HG03571 (cell line): ENCODE data around the gene DTX3.
A peak's percentile ranks its signal among the peaks of the same experiment; 100 is the strongest.
"Not testable (repeated sequence)": the region's sequence is repeated elsewhere in the genome, so short reads cannot be mapped to it uniquely, and the experiment has no call there.

Experiments
- ATAC-seq: cut with Tn5 transposase; IDR thresholded peaks from one replicate; pipeline ENCODE4 v1.9.1; 2021; ENCODE audit not compliant: unreplicated experiment

The DTX3 gene

DNA sequence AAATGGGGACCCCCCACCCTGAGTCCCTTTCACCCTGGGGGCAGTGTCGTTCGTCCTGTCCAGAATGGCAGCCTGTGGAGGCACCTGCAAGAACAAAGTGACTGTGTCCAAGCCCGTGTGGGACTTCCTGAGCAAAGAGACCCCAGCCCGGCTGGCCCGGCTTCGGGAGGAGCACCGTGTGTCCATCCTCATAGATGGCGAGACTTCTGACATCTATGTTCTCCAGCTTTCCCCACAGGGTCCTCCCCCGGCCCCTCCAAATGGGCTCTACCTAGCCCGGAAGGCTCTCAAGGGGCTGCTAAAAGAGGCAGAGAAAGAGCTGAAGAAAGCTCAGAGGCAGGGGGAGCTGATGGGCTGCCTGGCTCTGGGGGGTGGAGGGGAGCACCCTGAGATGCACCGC, 2.2 kb downstream of the DTX3 start:
- ATAC-seq = no peak

DNA sequence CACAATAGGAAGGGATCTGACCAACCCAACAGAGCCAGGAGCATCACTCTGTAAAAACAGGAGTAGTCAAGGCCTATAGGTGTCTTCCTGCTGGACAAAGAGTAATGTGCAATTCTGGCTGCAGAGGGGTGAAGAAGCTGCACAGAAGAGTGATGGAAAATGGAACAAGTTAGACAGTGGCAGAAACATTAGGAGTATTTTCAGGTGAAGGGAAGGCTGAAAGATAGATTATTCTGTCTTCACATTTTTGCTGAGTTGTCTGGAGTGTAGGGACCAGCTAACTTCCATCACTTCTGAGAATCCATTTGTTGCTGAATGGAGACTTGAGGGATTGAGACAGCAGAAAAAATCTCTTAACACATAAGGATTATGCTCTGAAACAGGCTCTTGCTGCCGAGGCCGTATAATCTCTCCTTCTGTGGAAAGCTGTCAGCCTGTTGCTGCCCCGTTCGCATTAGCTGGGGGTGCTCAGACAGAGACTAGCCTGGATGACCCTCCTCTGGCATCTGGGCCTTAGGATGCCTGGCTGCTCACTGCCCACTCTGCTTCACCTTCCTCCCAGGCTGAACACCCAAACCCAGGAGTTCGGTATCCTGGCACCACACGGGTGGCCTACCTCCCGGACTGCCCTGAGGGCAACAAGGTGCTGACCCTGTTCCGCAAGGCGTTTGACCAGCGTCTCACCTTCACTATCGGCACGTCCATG, 3.5 kb downstream of the DTX3 start:
- ATAC-seq = no peak

DNA sequence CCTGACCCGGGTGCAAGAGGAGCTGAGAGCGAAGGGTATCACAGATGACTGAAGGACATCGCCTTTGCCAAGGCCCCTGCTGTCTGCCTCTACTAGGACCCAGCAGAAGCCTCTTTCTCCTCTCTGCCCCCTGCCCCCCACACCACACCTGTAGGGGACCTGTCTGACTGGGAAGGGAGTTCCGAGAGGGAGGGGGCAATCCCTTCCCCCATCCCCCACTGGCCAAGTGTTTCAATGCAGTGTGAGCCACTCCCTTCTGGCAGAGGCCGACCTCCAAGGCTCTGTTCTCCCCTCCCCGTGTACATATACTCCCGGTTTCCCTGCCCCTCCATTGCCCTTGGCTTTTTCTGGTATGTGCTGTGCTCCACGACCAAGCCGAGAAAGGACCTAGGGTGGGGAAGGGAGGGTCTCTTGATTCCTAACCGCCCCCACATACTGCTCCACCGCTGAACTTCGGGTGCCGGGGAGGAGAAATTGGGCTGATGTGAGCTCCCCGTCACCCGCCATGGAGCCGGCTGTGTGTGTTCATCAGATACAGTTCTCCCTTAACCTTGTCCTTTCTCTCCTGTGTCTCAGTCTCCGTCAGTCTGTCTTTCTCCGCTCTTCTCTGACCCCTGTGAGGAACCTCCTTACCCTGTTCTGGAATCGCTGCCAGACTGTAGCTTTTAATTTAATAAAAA, 4.6 kb downstream of the DTX3 start:
- ATAC-seq = no peak

DNA sequence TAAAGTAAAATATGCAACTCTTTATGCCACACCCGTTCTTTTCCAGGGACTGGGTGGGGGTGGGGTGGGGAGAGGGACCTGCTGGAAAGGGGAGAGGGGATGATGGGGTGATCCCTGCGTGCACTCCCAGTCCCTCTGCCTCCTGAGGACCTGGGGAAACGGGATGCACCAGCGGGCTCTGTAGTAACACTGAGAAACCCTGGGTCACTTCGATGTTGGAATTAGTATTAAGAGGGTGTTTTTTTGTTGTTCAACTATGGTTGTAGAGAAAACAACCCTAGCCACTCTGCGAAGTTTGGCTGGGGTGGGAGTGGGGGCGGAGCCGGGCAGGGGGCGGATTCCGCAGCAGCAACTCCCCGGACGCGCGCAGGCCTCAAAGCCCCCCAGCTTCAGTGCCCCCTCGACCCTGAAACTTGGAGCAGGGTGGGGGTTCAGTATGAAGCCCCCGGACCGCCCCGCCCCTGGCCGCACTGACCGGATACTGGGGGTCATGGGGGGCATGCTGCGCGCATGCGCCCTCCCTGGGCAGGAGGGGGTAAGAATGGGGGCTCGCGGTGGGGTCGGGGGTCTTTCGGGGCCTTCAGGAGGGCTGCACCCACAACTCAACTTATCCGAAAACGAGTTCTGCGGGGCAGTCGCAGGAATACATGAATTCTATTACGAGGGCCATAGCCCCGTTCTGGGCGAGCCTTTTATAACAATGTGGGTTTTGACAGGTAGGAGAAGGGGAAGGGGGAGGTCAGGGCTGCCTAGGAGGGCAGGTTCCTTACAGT, 5.3 kb downstream of the DTX3 start:
- no peak for ATAC-seq

DNA sequence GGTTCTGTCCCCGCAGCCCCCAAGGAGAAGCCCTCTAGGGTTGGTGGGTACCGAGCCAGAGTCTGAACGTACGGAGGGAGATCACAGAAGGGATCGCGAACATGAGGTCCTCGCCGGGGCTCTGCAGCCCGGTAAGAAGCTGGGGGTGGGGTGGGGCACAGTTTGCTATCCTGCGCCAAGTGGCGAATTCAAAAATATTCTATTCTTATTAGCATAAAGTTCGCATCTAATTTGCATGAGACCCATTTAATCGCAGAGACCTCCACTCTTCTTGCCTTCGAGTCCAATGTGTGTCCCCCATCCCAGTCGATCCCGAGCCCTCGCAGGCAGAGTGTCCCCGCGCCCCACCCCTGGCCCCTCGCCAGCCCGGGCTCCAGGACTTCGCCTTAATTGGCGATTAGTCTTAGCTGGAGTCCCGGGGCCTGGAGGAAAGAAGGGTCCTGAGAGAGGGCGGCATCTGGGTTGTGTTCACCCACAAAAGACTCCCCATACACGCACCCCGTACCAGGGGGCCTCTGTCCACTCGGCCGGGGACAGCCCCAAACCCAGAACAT, 6.0 kb downstream of the DTX3 start:
- ATAC-seq = no peak

DNA sequence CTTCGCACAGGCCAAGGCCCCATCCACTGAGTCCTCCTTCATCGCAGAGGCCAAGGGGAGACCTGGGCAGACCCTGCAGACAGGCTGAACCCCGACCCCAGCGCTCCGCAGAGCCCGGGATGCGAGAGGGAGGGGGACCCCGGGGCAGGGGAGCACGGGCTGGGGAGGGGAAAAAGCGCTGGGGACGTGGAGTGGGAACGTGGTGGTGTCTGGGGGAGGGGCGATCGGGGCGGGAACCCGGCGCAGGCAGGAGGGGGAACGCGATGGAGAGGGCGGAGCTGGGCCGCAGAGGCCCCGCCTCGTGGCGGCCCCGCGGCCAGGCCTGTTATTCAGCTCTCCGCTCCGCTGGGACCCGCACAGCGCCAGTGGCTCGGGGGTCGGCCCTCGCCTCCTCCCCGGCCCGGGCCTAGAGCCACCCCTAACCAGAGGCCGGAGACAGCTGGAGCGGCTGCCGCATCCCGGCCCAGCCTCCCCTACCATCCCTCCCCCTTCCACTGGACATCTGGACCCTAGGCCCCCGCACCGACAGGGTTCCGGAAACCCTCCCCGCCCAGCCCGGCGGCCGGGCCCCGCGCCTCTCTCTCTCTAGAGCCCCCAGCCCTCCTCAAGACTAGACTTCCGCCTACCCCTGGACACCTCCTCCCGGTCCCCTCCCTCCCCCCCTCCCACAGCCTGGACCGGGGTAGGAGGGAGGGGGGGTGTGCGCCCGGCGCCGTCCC, 6.6 kb downstream of the DTX3 start, which contains the start of gene ARHGEF25:
Gene ARHGEF25, plus strand, starts transcription at position 328 of the 719 bp plus-strand sequence. CDS start 460 bp downstream, outside the sequence.
- no peak for ATAC-seq

DNA sequence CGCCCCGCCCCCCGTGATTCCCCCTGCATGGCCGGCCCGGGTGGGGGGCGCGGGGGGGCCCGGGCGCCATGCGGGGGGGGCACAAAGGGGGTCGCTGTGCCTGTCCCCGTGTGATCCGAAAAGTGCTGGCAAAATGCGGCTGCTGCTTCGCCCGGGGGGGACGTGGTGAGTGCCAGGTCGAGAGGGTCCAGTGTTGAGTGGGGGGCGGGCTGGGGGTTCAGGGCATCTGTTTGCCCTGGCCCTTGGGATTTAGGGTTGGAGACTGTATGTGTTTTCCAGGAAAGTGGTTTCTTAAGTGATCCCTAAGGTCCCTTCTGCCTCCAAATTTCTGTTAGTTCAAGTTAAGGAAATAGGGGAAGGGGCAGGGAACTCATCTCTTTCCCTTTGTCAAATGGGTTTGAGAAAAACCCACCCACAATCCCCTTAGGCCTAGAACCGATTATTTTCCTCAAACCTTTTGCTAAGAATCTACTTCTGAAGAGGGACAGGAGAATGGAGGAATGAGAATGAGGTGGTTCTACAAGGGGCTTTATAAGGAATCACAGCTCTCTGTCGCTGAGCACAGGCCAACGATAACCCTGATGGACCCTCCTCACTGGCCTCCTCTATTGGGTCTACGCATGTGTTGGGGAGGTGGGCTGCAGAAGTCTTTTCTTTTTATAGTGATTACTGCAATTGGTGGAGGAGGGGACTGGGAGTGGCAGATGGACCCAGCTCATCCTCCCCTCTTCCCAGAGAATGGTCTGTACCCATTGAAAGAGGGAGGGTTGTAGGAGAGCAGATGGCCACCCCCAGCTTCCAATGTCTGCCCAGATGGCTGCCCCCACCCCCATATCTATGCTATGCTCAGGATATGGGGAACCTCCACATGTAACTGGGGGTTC, 7.4 kb downstream of the DTX3 start:
- ATAC-seq = no peak

DNA sequence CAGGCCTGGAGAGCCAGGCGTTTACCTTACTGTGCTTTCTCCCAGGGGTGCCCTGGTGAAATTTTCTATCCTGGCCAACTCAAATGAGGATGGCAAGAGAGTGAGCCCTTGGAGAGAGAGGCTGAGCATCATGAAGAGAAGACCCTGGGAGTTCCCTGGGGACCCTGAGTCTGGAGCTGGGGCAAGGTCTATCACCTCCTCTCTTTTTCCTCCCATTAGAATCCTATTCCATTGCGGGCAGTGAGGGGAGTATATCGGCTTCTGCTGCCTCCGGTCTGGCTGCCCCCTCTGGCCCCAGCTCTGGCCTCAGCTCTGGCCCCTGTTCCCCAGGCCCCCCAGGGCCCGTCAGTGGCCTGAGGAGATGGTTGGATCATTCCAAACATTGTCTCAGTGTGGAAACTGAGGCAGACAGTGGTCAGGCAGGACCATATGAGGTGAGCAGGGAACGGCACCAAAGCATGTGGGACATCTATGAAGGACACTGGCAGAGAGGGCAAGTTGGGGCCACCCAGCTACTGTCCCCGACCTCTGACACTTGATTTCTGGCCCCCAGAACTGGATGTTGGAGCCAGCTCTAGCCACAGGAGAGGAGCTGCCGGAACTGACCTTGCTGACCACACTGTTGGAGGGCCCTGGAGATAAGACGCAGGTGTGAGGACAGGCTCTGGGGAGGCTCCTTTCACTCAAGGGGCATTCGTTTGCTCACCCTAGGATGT, 8.2 kb downstream of the DTX3 start:
- ATAC-seq = no peak

DNA sequence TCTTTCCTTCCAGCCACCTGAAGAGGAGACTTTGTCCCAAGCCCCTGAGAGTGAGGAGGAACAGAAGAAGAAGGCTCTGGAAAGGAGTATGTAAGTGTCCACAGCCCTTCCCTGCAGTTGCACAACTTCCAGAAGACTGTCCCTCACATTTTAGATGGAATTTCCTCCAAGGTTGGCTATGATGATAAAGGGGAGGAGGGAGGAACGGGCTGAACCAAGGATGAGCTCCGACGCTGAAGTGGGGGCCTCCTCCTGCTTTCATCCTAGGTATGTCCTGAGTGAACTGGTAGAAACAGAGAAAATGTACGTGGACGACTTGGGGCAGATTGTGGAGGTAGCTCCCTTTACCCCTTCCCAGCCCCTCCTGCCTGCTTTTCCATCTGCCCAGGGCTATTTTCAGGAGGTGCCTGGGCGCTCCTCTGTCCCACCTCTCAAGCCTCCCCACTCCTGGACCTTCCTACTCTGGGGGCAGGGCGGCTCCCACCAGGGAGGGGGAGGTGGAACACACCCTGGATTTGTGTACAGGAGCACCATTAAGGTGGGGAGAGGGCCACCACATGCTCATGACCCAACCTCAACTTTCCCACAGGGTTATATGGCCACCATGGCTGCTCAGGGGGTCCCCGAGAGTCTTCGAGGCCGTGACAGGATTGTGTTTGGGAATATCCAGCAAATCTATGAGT, 8.9 kb downstream of the DTX3 start:
- no peak for ATAC-seq

DNA sequence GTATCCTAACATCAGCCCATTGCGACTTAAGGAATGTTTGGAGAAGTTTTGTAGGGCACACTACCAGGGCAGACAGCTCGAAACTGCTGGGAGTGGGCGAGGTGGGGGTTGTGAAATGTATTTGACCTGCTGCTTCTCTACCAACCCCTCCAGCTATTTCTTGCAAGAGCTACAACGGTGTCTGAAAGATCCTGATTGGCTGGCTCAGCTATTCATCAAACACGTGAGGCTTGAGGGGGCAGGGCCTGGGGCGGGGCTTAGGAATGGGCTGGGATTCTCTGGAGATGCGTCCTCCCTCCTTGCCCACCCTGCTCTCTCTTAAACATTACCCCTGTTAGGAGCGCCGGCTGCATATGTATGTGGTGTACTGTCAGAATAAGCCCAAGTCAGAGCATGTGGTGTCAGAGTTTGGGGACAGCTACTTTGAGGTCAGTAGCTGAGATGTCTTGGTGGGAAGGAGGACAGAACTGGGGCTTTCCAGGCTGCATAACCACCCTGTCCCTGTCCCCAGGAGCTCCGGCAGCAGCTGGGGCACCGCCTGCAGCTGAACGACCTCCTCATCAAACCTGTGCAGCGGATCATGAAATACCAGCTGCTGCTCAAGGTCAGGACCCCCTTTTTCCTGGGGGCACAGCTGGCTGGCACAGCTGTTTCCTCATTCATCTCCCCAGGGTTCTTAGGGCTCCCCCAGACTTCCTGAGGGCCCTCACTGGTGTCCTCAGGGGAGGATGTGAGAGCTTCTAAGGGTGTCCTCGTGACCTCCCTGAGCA, 9.7 kb downstream of the DTX3 start:
- ATAC-seq = peak; percentile 46

DNA sequence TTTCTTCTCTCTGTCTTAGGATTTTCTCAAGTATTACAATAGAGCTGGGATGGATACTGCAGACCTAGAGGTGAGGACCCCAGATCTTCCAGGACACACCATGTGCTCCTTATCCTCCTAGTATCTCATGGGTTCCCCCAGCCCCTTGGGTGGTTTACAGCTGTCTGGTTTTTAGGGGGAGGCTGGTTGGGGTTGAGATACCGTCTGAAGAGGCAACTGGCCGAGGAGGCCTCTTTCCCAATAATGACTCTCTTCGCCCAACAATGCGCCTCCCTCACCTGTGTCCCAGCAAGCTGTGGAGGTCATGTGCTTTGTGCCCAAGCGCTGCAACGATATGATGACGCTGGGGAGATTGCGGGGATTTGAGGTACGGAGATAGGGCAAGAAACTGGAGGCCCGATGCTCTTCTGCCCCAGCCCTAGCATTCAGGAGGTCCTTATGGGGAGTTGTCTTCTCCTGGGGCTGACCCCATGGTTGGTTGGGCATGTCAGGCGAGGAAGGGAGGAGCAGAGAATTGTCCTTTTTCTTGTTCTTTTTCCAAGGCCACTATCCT, 10.4 kb downstream of the DTX3 start:
- no peak for ATAC-seq

DNA sequence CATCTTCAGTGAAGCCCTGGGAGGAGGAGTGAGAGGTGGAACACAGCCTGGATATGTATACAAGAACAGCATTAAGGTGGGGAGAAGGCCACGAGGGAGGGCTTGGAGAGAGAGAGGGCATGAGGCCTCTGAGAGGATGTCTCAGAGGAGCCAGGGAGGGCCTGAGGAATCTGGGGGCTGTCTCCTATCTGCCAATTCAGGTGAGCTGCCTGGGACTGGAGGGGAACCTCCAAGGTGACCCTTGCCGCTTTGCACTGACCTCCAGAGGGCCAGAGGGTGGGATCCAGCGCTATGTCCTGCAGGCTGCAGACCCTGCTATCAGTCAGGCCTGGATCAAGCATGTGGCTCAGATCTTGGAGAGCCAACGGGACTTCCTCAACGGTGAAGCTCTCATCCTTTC, 11.0 kb downstream of the DTX3 start:
- ATAC-seq = no peak

DNA sequence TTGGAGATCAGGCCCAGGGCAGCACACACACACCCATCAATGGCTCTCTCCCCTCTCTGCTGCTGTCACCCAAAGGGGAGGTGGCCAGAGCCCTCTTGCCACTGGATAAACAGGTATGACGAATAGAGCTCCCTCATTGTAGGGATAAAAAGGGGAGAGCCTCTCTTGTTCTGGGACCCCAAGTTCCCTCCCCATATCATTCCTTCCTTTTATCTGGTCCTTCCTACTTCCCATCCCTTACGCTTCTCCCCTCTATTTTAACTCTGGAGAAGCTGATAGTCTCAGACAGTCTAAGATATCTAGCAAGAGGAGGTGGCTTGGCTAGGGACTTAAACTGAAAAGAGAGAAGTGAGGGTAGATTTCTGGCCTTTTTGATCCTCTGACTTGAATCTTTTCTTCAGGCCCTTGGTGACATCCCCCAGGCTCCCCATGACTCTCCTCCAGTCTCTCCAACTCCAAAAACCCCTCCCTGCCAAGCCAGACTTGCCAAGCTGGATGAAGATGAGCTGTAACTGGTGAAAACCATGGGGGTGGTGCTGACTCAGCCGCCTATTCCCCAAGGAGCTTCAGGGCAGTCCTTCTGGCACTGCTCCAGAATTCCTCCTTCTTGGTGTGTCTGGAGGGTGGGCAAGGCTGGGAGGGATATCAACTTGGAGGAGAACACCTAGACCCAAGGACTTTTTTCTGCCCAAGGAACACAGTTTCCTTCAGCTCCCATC, 11.9 kb downstream of the DTX3 start:
- ATAC-seq = no peak

DNA sequence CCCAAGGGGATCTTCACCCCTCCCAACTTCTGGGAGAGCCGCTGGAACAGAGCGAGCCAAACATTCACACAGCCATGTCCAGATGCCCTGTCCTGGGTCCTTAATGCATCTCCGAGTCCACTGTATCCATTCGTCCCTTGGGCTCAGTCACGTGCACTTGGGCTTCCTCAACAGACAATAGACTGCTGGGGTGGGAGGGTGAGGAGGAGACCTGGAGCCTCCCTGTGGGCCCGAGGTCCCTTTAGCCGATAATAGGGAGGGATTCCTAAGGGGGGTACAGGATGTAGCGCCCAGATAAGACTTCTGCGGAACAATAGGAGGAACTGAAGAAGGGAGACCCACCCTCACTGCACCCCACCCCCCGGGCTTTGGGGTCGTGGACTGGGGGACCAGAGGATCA, 13.3 kb downstream of the DTX3 start:
- ATAC-seq = no peak

DNA sequence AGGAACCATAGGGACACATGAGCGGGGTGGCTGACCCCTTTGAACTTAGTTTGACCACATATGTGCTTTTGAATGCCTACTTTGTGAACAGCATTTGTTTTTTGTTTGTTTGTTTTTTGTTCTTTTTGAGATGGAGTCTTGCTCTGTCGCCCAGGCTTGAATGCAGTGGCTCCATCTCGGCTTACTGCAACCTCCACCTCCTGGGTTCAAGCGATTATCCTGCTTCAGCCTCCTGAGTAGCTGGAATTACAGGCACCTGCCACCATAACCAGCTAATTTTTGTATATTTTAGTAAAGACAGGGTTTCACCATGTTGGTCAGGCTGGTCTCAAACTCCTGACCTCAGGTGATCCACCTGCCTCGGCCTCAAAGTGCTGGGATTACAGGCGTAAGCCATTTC, 13.8 kb downstream of the DTX3 start:
- ATAC-seq = not testable (repeated sequence)

DNA sequence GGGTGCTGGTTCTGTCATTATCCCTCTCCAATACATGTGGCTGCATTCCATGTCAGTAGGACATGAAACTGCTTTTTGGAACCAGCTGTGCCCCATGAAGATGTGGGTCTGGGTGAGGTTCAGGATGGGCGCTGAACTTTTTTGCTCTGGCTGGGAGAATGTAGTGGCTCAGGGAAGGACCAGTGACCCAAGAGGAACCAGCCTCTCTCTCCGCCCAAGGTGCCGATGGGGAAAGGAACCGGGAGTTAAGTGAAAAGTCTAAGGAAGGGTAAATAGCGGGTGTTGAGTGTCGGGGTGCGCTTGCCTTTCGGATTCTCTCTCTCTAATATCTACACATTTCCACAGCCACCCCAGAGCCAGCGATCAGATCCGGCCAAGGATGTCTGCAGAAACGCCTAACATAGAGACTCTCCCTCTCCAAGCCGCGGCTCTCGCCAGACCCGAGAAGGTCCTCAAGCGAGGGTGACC, 14.4 kb downstream of the DTX3 start:
- no peak for ATAC-seq
